Glutamatergic neuron (in vitro differentiated cells): ENCODE measurements around the gene PHACTR3. TPM values are rescaled to one million over a fixed set of nuclear protein-coding genes. Genes with fewer than 3 reads are reported as not detected.

Experiments
- DNase-seq: peaks from one replicate; pipeline ENCODE4 v3.0.0; 2022
- H3K27ac Mint-ChIP-seq: one replicate; pipeline ENCODE4 v1.8.0; 2020; ENCODE audit warnings: mild to moderate bottlenecking, mixed read lengths, inconsistent platforms; ENCODE audit not compliant: unreplicated experiment
- H3K27me3 Mint-ChIP-seq: one replicate; pipeline ENCODE4 v1.8.0; 2020; ENCODE audit warnings: mild to moderate bottlenecking, moderate library complexity, mixed read lengths, inconsistent platforms; ENCODE audit not compliant: unreplicated experiment
- H3K36me3 Mint-ChIP-seq: one replicate; pipeline ENCODE4 v1.8.0; 2020; ENCODE audit warnings: mild to moderate bottlenecking, mixed read lengths, inconsistent platforms; ENCODE audit not compliant: unreplicated experiment
- H3K4me1 Mint-ChIP-seq: one replicate; pipeline ENCODE4 v1.8.0; 2020; ENCODE audit warnings: mild to moderate bottlenecking, low read depth, mixed read lengths, inconsistent platforms; ENCODE audit not compliant: unreplicated experiment
- H3K4me3 Mint-ChIP-seq: one replicate; pipeline ENCODE4 v1.8.0; 2020; ENCODE audit warnings: mild to moderate bottlenecking, mixed read lengths, inconsistent platforms; ENCODE audit not compliant: unreplicated experiment
- H3K9me3 Mint-ChIP-seq: one replicate; pipeline ENCODE4 v1.8.0; 2020; ENCODE audit warnings: mild to moderate bottlenecking, moderate library complexity, mixed read lengths, inconsistent platforms; ENCODE audit not compliant: unreplicated experiment
- total RNA-seq: library from RNA; stranded (reverse); fragmentation: NEBNext Ultra II Directional; extraction: Animal tissue kit (Norgen Biotek cat#: 25700); gene quantifications from one replicate; pipeline ENCODE4 v1.2.1, GENCODE V29; 2021; ENCODE audit not compliant: unreplicated experiment
- TF ChIP-seq, protein P1 (sequence below): fragments of 200-600 bp; sonication (generic); IDR thresholded peaks from one replicate; pipeline ENCODE4 v1.5.0; 2021; ENCODE audit not compliant: partially characterized antibody, unreplicated experiment

Gene PHACTR3
- total RNA-seq, 1 donor from 2014 or later = 37.0 TPM

DNA sequence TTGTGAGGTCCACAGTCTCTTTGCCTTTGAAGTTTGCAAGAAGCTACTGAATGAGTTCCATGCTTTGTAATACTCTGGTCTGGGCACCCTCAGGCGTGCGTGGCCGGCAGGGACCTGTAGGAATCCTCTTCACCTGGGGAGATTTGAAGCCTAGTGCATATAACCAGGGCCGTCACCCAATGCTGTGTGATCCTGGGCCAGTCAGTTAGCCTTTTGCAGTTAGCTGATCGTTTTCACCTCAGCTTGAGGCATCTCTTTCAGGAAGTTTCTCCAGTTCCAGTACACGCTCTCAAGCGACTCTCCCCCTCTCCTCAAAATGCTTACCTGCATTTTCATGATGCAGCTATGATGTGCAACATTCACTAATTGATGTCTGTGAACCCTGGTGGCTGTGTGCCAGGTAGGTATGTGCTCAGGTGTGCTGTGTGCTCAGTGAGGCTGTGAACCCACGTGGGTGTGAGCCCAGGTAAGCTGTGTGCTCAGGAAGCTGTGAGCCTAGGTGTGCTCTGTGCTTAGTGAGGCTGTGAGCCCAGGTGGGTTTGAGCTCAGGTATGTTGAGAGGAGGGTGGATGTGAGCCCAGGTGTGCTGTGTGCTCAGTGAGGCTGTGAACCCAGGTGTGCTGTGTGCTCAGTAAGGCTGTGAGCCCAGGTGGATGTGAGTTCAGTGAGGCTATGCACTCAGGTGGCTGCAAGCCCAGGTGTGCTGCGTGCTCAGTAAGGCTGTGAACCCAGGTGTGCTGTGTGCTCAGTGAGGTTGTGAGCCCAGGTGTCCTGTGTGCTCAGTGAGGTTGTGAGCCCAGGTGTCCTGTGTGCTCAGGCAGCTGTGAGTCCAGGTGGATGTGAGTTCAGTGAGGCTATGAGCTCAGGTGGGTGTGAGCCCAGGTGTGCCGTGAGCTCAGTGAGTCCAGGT, 120.4 kb downstream of the PHACTR3 start:
- H3K4me1 Mint-ChIP-seq = peaks cover 30% of the 10 kb centered on the region
- H3K27ac Mint-ChIP-seq = no peak overlapping the region
- peak overlapping the region; percentile 75 for H3K4me3 Mint-ChIP-seq
- peaks cover 20% of the 10 kb centered on the region for H3K9me3 Mint-ChIP-seq
- DNase-seq = no peak
- peaks cover 18% of the 10 kb centered on the region for H3K27me3 Mint-ChIP-seq
- no peaks in the 10 kb centered on the region for H3K36me3 Mint-ChIP-seq
- TF ChIP-seq, protein P1, sequence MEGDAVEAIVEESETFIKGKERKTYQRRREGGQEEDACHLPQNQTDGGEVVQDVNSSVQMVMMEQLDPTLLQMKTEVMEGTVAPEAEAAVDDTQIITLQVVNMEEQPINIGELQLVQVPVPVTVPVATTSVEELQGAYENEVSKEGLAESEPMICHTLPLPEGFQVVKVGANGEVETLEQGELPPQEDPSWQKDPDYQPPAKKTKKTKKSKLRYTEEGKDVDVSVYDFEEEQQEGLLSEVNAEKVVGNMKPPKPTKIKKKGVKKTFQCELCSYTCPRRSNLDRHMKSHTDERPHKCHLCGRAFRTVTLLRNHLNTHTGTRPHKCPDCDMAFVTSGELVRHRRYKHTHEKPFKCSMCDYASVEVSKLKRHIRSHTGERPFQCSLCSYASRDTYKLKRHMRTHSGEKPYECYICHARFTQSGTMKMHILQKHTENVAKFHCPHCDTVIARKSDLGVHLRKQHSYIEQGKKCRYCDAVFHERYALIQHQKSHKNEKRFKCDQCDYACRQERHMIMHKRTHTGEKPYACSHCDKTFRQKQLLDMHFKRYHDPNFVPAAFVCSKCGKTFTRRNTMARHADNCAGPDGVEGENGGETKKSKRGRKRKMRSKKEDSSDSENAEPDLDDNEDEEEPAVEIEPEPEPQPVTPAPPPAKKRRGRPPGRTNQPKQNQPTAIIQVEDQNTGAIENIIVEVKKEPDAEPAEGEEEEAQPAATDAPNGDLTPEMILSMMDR = no peak

GRCh38 chr20:59725476-59726280, 121.3 kb downstream of the PHACTR3 start:
- Mint-ChIP-seq H3K27ac (no peak overlapping the region), H3K4me1 (peaks cover 30% of the 10 kb centered on the region), H3K4me3 (no peak overlapping the region), H3K36me3 (no peaks in the 10 kb centered on the region), H3K27me3 (peaks cover 18% of the 10 kb centered on the region), H3K9me3 (peaks cover 20% of the 10 kb centered on the region)
- DNase-seq = no peak
- TF ChIP-seq, protein P1 = no peak

DNA sequence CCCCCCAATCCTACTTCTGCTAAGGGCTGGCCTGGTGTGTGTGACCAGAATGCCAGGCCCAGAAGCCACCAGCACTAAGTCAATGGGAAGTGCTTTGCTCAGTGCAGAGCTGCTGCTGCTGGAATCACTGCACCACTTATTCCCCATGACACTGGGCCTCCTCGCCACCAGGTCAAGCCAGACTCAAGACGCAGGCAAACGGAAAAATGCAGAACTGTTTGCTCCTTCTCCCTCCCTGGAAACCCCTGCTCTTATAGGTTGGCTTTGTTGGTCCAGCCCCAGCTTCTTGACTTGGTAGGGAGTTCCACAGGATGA, 121.9 kb downstream of the PHACTR3 start:
- no peak overlapping the region for H3K27ac Mint-ChIP-seq
- peaks cover 18% of the 10 kb centered on the region for H3K9me3 Mint-ChIP-seq
- H3K4me1 Mint-ChIP-seq = peaks cover 29% of the 10 kb centered on the region
- H3K4me3 Mint-ChIP-seq = no peak overlapping the region
- TF ChIP-seq, protein P1 = no peak
- H3K27me3 Mint-ChIP-seq = peaks cover 16% of the 10 kb centered on the region
- peaks cover 1% of the 10 kb centered on the region for H3K36me3 Mint-ChIP-seq
- DNase-seq = no peak

DNA sequence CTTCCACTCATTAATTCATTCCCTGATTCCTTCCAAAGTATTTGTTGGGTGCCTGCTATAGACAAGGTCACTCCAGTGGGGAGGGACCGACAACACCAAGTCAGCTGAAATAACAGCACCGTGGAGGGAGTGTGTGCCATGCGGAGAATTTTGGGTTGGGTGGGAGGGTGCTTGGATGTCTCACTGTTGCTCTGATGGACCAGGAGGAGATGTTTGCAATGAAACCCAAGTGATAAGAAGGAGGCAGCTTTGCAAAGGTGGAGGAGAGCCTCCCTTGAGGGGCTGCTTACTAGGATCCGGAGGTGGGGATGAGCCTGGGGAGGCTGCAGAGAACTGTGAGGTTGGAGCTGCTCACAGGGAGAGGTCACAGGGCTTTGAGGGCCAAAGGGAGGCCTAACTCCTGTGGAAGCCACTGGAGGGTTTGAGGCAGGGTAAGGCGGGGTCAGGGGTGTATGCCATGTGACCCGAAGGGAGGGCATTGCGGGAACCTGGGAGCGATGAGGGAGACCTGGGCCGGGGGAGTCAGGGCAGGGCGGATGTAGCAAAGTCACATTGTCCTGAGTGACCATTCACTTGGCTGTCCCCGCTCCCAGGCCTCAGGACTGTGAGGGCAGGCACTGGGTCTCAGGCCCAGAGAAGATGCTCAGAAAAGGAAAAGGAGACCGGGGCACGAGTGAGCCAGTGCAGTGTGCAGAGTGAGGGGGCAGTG, 124.5 kb downstream of the PHACTR3 start:
- H3K9me3 Mint-ChIP-seq = peaks cover 6% of the 10 kb centered on the region

More for the DNA sequence above, 124.5 kb downstream of the PHACTR3 start:
- no peak for DNase-seq
- TF ChIP-seq, protein P1 = no peak
- Mint-ChIP-seq H3K4me3 (no peak overlapping the region), H3K27me3 (peaks cover 3% of the 10 kb centered on the region), H3K27ac (no peak overlapping the region), H3K4me1 (peaks cover 10% of the 10 kb centered on the region), H3K36me3 (peaks cover 4% of the 10 kb centered on the region)
